GM12874 (cell line): ENCODE data around the gene TEX35.

Experiments
- TF ChIP-seq, protein P1 (sequence below): IDR thresholded peaks from 2 replicates; pipeline ENCODE4 v1.5.1; 2011; ENCODE audit warnings: low read depth, mild to moderate bottlenecking, control low read depth, low read length, moderate library complexity; ENCODE audit not compliant: insufficient read depth

TEX35 gene

DNA sequence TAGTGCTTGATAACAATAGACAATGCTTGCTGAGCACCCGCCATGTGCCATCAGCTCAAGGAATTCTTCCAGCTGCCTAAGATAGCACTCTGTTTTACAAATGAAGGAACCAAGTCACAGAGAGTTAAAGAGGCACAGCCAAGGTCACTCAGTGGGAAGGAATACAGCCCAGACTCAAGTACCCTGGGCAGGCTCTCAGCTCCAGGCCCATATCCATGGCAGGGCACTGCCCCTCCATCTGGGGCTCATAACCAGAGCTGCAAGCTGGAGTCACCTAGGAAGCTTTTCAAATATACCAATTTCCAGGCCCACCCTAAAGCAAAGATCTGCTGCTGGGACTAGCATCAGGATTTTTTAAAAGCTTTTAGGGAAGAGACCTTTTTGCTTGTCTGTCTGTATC is 17.8 kb upstream of the TEX35 start:
- TF ChIP-seq, protein P1, sequence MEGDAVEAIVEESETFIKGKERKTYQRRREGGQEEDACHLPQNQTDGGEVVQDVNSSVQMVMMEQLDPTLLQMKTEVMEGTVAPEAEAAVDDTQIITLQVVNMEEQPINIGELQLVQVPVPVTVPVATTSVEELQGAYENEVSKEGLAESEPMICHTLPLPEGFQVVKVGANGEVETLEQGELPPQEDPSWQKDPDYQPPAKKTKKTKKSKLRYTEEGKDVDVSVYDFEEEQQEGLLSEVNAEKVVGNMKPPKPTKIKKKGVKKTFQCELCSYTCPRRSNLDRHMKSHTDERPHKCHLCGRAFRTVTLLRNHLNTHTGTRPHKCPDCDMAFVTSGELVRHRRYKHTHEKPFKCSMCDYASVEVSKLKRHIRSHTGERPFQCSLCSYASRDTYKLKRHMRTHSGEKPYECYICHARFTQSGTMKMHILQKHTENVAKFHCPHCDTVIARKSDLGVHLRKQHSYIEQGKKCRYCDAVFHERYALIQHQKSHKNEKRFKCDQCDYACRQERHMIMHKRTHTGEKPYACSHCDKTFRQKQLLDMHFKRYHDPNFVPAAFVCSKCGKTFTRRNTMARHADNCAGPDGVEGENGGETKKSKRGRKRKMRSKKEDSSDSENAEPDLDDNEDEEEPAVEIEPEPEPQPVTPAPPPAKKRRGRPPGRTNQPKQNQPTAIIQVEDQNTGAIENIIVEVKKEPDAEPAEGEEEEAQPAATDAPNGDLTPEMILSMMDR, result no peak

DNA sequence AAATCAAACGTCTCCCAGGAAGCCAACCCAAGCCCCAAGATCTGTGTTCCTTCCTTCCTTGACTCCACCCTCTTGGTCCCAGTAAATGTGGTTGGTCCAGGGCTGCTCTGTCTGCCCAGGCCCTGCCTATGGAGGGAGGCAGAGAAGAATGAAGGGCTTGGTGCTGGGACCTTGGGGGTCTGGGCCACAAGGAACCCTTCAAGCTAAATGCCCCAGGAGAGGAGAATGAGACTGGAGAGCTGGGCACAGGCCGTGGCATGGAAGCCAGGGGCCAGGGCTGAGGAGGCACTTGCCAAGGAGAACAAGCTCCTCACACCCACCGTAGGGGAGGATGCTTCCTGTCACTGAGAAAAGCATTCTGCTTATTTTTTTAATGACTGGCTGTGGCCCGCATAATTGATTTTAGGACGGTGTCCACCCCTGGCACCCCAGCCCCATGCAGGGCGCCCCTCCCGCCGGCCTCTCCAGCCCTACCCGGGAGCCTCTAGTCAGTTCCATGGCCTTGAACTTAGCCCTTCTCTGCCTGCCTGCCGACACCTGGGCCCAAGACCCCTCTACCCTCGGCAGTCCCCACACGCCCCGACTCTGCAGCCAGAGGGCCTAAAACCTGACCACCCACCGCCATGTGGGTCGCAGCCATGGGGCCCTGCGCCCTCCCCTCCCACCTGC is 17.0 kb upstream of the TEX35 start:
- TF ChIP-seq, protein P1, result no peak

DNA sequence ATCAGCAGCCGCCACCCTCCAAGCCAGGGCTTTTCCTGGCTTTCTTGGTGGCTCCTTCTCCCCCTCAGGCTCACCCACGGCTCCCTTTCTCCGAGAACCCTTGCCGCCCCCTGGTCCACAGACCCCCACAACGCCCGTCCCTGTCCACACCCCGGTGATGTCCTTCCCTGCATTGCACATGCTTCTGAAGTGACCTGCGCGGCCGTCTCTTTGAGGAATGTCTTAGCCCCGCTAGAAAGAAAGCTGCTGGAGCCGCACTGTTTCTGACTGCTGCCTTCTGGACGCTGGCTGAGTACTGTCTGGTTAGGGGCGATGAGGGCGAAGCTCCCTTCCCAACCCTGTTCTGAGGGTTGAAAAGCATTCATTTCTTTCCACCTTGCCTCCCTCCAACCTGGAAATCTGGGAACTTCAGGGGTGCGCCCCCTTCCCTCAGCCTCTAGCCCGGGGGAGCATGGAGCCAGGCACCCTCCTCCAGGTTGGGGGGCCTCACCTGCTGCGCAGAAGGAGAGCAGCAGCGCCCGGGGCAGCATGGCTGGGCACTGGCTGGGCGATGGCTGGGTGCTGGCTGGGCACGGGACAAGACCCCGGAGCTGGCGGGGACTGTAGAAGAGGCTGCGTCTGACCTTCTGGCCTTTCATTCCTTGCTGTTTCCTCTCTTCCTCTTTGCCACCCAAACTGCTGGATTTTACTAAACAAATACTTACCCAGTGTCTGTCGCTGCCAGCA is 16.3 kb upstream of the TEX35 start, which contains the start of gene CLEC20A:
CLEC20A (minus strand) TSS at position 555 of the 726 bp plus-strand sequence; CDS start at position 530, 25 bp downstream.
- TF ChIP-seq, protein P1, result no peak

DNA sequence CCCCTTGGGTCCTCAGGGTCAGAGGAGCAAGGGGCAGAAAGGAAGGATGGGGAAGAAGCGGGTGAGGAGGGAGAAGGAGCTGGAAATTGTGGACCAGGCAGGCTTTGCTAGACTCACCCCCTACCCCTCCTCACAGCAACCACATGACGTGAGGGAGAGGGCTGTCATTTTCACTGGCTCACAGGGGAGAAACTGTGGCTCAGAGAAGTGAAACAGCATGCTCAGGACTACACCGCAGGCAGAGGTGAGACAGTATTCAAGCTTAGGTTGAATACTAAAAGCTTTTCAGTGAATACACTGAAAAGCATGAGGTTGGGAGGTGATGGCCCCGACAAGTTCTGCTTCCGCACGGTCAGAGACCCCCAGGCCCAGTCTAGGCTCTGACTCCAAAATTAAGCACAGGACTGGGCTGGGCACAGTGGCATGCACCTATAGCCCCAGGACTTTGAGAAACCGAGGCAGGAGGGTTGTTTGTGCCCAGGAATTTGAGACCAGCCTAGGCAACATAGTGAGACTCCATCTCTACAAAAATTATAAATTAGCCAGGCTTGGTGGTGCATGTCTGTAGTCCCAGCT is 14.9 kb upstream of the TEX35 start:
- TF ChIP-seq, protein P1, result no peak

DNA sequence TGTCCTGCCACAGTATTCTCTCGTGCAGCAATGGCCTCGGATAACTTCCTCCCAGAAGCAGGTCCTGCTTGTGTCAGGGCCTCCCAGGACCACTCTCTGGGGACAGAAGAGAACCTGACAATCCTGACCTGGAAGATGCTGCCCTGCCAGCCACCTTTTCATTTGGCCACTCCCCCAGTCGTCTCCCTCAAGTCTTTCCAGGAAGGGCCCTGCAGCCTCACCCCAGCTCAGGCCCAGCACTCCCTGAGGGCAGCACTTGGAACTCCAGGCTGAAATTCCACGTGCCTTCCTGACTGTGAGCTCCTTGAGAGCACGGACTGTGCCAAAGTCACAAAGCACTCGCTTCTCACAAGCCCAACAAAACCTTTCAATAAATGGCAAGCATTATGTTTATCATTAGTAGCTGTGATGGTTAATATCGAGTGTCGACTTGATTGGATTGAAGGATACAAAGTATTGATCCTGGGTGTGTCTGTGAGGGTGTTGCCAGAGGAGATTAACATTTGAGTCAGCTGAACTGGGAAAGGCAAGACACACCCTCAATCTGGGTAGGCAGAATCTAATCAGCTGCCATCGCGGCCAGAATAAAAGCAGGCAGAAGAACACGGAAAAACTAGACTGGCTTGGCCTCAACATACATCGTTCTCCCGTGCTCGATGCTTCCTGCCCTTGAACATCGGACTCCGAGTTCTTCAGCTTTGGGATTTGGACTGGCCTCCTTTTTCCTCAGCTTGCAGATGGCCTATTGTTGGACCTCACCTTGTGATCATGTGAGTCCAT is 13.8 kb upstream of the TEX35 start:
- TF ChIP-seq, protein P1, result no peak

DNA sequence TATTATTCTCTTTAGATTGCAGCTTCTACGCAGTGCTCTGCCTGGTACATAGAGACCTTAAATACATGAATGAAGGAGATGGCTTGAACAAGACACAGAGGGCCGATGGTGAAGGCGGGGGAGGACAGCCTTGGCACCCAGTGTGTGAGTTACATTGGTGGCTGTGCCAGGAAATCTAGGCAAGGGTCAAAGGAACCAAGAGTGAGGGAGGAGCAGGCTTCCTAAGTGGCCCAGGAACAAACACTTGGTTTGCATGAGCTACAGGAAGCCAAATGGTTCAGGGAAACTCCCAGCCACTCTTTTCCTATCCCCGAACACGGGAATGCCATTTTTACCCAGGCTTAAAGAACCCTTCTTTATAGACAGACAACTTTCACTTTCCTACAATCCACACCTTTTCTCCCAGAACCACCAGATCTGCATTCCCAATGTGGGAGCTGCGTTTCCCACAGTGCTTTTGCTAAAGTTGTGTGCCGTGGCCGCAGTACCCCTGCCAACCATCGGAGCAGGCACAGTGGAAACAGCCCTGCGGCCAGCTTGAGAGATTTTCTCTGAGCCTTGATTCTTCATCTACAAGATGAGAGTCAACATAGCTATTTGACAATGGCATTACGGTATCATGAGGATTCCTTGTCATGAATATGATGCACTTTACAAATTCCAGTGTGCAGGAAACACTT is 12.7 kb upstream of the TEX35 start:
- TF ChIP-seq, protein P1, result 0 out of 2 replicates have a peak, but pooled peaks have one; percentile 11
